ENCODE measurements around the gene GFM1.
"Not testable (repeated sequence)": the region's sequence is repeated elsewhere in the genome, so short reads cannot be mapped to it uniquely, and the experiment has no call there.

GFM1 gene

DNA sequence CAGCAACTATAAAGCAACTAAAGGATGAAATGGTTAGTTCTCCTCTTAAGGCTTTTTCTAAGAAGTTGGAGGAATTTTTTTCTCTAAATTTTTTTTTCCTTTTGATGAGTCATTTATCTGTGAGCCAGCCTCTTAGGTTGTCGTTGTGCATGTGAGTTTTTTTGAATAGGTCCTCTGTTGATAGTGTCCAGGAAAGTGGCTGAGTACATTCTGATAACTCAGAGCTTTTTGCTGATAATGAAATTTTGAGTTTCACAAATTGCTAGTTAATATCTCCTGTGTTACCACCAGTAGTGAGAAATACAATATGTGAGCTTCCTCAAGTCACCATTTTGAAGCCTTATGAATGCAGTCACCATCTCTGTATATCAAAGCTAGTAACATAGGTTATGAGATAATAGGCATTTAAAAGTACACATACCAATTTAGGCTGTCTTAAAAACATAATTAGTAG, 35.2 kb downstream of the GFM1 start:
- no peak for FAIRE-seq
- DNase-seq (ENCODE audit: insufficient read length) = no peak
- TF ChIP-seq POLR2AphosphoS5 (IDR thresholded peaks at IDR 0.05; ENCODE audit: low read depth, low read length) = no peak
- no peak for TF ChIP-seq TAF1 (IDR thresholded peaks at IDR 0.05; ENCODE audit: borderline replicate concordance, low read depth, low read length)
- no peak for TF ChIP-seq POLR2A (IDR thresholded peaks at IDR 0.05; ENCODE audit: low read depth, low read length)

DNA sequence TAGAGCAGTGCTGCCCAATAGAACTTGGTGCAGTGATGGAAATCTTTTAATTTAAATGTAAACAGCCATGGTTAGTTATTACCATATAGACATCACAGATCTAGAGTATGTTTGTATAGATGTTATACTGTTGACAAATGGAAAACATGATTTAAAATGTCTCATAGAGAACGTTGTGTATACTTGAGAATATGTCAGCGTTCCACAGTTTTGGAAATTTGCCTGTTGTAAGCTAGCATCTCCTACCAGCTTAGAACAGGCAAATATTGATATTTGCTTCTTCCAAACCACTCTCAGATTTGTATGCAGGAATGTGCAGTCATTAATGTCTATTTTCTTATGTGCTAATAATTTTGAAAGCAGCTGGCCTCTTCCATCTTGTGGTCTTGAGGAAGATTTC, 36.5 kb downstream of the GFM1 start:
- FAIRE-seq = no peak
- DNase-seq (ENCODE audit: insufficient read length) = no peak
- no peak for TF ChIP-seq TAF1 (IDR thresholded peaks at IDR 0.05; ENCODE audit: borderline replicate concordance, low read depth, low read length)
- no peak for TF ChIP-seq POLR2A (IDR thresholded peaks at IDR 0.05; ENCODE audit: low read depth, low read length)
- TF ChIP-seq POLR2AphosphoS5 (IDR thresholded peaks at IDR 0.05; ENCODE audit: low read depth, low read length) = no peak

DNA sequence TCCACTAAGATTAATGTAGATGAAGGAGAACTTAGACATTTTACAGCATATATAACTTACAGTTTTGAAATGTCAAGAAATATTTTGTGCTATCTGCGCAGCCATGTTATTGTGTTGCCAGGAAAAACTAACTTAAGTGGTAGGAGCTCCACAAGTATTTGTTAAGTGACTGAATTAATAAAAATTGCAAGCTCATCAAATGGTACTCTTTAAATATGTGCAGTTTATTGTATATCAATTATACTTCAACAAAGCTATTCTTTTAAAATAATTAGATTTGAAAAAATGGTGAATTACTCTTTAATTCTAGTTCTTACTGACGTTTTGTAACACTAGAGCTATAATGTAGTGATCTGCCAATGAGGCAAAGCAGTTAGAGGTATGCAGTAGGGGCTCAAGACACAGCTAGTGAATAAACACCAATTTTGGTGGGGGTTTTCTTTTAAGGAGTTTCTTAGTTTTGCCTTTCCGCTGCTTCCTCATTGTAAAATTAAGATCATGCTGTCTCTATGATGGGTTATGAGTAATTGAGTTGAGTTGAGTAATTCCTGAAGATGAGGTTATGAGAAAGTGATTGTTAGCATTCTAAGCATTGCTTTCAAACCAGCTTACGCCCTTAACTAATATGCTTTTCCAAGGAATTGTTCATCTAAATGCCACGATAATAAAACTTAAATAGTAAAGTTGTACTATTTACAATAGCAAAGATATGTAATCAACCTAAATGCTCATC, 39.1 kb downstream of the GFM1 start:
- TF ChIP-seq POLR2A (IDR thresholded peaks at IDR 0.05; ENCODE audit: low read depth, low read length) (no peak), TAF1 (IDR thresholded peaks at IDR 0.05; ENCODE audit: borderline replicate concordance, low read depth, low read length) (no peak), POLR2AphosphoS5 (IDR thresholded peaks at IDR 0.05; ENCODE audit: low read depth, low read length) (no peak)
- no peak for DNase-seq (ENCODE audit: insufficient read length)
- no peak for FAIRE-seq

DNA sequence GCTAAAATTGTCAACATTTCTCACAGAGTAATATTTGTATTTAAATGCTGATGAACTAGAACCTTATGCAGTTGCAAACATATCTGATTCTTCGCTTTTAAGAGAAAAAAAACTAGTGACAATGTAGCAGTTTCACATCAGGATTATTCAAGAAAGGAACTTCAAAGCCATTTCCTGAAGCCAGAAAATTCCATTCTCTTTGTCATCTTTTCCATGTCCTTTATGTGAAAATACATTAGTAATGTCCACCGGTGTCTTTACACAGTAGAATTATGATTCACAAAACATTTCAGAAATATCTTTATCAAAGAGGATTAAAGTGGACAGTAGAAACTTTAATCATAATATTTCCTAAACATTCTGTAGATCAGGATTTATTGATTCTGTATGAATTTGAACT, 40.8 kb downstream of the GFM1 start:
- DNase-seq (ENCODE audit: insufficient read length) = no peak
- TF ChIP-seq POLR2AphosphoS5 (IDR thresholded peaks at IDR 0.05; ENCODE audit: low read depth, low read length) (no peak), POLR2A (IDR thresholded peaks at IDR 0.05; ENCODE audit: low read depth, low read length) (no peak), TAF1 (IDR thresholded peaks at IDR 0.05; ENCODE audit: borderline replicate concordance, low read depth, low read length) (no peak)
- no peak for FAIRE-seq

DNA sequence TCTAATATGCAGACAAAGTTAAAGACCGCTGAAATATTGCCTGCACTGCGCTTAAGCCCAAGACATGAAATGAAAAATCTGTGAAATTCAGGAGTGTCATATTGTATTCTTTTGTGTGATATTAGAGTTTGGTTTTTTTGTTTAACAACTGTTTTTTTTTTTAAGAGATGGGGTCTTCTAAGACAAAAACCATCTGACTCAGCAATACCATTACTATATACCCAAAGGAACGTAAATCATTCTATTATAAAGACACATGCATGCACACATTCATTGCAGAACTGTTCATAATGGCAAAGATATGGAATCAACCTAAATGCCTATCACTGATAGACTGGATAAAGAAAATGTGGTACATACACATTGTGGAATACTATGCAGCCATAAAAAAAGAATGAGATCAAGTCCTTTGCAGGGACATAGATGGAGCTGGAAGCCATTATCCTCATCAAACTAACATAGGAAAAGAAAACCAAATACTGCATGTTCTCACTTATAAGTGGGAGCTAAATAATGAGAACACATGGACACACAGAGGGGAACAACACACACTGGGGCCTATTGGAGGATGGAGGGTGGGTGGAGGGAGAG, 49.6 kb downstream of the GFM1 start:
- peak; percentile 74 for FAIRE-seq
- DNase-seq (ENCODE audit: insufficient read length) = not testable (repeated sequence)

DNA sequence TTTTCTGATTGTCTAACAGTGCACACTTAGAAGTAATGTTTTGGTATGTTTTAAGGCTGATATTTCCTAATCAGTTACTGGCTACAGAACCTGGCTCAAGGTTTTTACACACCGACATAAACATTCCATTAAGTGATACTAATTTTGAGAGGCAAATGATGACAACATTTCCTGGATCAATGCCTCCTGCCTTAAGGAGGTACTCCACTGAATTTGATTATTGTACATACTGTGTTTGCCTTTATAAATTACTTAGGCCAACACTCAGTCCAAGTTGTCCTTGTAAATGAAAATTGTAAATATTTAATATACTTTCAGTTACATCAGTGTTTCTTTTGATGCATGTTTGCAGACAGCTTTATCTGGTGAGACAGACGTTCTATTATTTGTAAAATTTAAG, 52.3 kb downstream of the GFM1 start:
- FAIRE-seq (no peak), DNase-seq (ENCODE audit: insufficient read length) (no peak)
- TF ChIP-seq POLR2AphosphoS5 (IDR thresholded peaks at IDR 0.05; ENCODE audit: low read depth, low read length) (no peak), POLR2A (IDR thresholded peaks at IDR 0.05; ENCODE audit: low read depth, low read length) (no peak), TAF1 (IDR thresholded peaks at IDR 0.05; ENCODE audit: borderline replicate concordance, low read depth, low read length) (no peak)

DNA sequence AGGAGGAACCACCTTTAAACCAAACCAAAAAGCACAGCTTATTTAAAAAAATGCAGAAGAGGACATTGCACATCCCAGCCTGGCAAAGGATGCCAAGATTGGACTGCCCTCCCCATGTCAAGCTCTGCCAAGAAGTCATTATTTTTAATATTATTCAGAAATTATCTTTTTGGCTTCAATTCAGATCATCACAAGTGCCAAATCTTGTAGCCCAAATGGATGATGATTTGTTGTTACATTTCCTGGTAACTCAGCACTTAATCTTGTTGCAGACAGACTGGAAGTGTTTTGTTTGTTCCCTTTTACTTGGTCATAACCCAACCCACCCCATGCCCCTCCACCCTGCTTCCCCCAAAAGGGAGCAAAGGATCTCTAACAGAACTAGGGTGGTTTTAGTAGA, 56.2 kb downstream of the GFM1 start:
- no peak for TF ChIP-seq TAF1 (IDR thresholded peaks at IDR 0.05; ENCODE audit: borderline replicate concordance, low read depth, low read length)
- no peak for TF ChIP-seq POLR2AphosphoS5 (IDR thresholded peaks at IDR 0.05; ENCODE audit: low read depth, low read length)
- TF ChIP-seq POLR2A (IDR thresholded peaks at IDR 0.05; ENCODE audit: low read depth, low read length) = no peak
- FAIRE-seq (no peak), DNase-seq (ENCODE audit: insufficient read length) (no peak)

DNA sequence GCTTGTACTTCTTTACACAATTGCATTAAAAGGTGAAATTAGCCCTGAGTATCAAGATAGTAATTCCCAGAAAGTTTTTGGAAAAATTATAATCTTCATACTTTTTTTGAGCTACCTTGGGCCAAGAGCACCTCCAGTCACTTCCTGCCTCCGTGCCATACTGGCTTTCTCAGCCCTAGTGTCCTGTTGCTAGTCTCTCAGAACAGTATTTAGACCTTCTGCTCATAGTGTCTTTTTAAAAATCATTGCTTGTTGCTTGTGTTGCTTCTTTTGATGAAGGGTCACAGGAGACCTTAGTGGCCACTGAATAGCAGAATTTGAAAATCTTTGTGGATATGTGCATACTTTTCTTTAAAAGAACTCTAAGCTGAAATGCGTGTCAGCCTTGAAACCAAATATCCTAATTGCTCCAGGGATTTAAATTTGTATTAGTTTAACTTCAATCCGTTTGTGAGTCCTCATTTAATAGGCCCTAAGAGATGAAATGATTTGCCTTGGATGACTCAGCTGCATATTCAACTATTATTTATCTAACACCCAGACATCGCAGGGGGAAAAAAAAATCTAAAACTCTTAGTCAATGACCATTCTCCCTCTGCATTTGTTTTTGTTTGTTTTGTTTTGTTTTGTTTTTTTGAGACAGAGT, 57.2 kb downstream of the GFM1 start:
- DNase-seq (ENCODE audit: insufficient read length) (no peak), FAIRE-seq (no peak)
- no peak for TF ChIP-seq POLR2A (IDR thresholded peaks at IDR 0.05; ENCODE audit: low read depth, low read length)
- no peak for TF ChIP-seq TAF1 (IDR thresholded peaks at IDR 0.05; ENCODE audit: borderline replicate concordance, low read depth, low read length)
- TF ChIP-seq POLR2AphosphoS5 (IDR thresholded peaks at IDR 0.05; ENCODE audit: low read depth, low read length) = no peak

DNA sequence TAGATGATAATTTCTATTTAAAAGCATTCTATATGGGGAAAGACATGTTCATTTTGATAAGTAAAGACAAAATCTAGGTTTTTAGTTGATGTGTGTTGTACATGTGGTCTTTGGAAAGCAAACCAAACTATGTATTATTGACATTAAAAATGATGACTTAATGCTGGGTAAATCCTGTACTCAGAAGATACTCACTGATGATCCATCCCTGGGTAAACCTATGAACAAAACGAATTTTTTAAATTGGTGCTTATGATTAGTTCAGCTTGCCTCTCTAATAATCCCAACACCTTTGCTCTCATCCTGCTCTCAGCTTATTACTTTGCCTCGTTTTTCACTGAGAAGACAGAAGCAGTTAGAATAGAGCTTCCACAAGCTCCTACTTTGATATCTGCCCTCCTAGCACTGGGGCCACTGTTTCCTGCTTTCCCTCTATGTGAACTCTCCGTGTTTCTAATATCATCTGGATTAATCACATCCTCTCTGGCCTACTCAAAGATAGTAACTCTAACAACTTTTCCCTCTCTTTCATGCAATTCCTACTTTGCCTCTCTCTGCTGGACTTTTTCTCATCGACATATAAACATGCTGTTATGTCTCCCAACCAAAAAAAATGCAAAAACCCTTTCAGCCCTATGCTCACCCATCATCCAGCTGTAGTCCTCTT, 58.6 kb downstream of the GFM1 start:
- TF ChIP-seq POLR2AphosphoS5 (IDR thresholded peaks at IDR 0.05; ENCODE audit: low read depth, low read length) = no peak
- TF ChIP-seq POLR2A (IDR thresholded peaks at IDR 0.05; ENCODE audit: low read depth, low read length) = no peak
- no peak for TF ChIP-seq TAF1 (IDR thresholded peaks at IDR 0.05; ENCODE audit: borderline replicate concordance, low read depth, low read length)
- DNase-seq (ENCODE audit: insufficient read length) (no peak), FAIRE-seq (no peak)

DNA sequence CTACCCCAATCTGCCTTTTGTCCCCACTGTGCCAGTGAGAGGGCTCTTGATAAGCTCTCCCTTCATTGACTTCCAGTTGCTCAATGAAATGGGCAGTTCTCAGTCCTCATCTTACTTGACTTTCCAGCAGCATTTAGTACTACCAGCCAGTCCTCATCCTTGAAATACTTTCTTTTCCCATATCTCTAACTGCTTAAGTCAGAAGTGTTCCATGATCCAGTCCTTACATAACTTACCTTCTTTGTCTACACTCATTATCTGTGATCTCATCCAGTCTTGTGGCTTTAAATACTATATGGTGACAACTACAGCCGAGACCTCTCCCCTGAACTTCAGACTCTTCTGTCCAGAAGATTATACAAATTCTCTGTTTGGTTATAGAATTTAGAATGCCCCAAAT, 59.2 kb downstream of the GFM1 start:
- no peak for TF ChIP-seq POLR2AphosphoS5 (IDR thresholded peaks at IDR 0.05; ENCODE audit: low read depth, low read length)
- TF ChIP-seq TAF1 (IDR thresholded peaks at IDR 0.05; ENCODE audit: borderline replicate concordance, low read depth, low read length) = no peak
- no peak for TF ChIP-seq POLR2A (IDR thresholded peaks at IDR 0.05; ENCODE audit: low read depth, low read length)
- FAIRE-seq = no peak
- no peak for DNase-seq (ENCODE audit: insufficient read length)

DNA sequence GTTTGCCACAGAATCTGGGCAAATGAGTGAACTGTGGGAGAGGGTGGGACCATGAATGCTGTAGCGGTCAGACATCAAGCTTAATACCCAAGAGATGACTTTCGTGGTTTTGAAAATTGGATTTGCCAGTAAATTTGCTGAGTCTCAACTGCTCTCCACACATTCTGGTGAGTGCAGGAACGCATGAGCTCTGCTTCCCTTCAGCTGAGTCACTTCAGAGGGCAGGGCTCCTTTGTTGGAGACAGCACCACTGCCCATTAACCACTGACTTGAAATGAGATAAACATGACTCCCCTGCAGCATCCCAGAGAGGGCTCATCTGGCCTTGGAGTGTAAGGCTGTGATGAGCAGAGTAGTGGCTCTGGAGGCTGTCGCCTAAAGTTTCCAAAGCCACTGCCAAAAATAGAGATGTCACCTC, 65.3 kb downstream of the GFM1 start:
- FAIRE-seq (no peak), DNase-seq (ENCODE audit: insufficient read length) (no peak)
- no peak for TF ChIP-seq POLR2A (IDR thresholded peaks at IDR 0.05; ENCODE audit: low read depth, low read length)

DNA sequence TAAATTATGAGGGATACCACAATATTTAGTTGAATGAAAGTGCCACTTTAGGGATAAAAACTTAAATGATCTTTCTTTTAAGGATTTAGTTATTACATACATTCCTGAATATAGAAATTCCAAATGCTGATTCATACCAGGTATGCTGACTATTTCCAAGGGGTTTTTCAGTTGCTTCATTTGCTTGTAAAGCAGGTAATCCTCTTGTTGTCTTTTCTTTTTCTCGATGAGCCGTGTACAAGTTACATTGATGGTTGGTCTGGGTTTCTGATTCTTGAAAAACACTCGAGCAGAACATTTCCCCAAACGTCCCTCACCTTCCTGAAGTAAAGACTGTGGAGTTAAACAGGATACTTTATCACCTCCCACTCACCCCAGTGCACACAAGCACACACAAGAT, 66.3 kb downstream of the GFM1 start:
- TF ChIP-seq POLR2AphosphoS5 (IDR thresholded peaks at IDR 0.05; ENCODE audit: low read depth, low read length) = no peak
- no peak for TF ChIP-seq TAF1 (IDR thresholded peaks at IDR 0.05; ENCODE audit: borderline replicate concordance, low read depth, low read length)
- TF ChIP-seq POLR2A (IDR thresholded peaks at IDR 0.05; ENCODE audit: low read depth, low read length) = no peak
- FAIRE-seq (no peak), DNase-seq (ENCODE audit: insufficient read length) (no peak)
